GM12891 (cell line): ENCODE results near the gene LRRN1.

Source experiments
- POLR2A ChIP-seq: IDR thresholded peaks from 2 replicates; pipeline ENCODE4 v1.6.1; 2011; ENCODE audit warnings: low read depth, low read length, control low read depth
- POLR2AphosphoS5 ChIP-seq: IDR thresholded peaks from 2 replicates; pipeline ENCODE4 v1.6.1; 2011; ENCODE audit warnings: low read depth, low read length, control low read depth
- POU2F2 ChIP-seq: IDR thresholded peaks from 2 replicates; pipeline ENCODE4 v1.6.1; 2011; ENCODE audit warnings: low read depth, mild to moderate bottlenecking, control low read depth, low read length, moderate library complexity
- SPI1 ChIP-seq: IDR thresholded peaks from 2 replicates; pipeline ENCODE4 v1.6.1; 2011; ENCODE audit warnings: low read depth, low read length, control low read depth
- TAF1 ChIP-seq: IDR thresholded peaks from 2 replicates; pipeline ENCODE4 v1.6.1; 2011; ENCODE audit warnings: low read depth, low read length, control low read depth

- TF ChIP-seq POLR2AphosphoS5, result no peak
- TF ChIP-seq POLR2A, result no peak
- TF ChIP-seq TAF1, result no peak
- TF ChIP-seq POU2F2, result no peak
- no peak for TF ChIP-seq SPI1
Measured at GRCh38 chr3:3753416-3753815, 45.8 kb upstream of the LRRN1 start.
